Measurements from ENCODE around the gene SGCA.

The SGCA gene

DNA sequence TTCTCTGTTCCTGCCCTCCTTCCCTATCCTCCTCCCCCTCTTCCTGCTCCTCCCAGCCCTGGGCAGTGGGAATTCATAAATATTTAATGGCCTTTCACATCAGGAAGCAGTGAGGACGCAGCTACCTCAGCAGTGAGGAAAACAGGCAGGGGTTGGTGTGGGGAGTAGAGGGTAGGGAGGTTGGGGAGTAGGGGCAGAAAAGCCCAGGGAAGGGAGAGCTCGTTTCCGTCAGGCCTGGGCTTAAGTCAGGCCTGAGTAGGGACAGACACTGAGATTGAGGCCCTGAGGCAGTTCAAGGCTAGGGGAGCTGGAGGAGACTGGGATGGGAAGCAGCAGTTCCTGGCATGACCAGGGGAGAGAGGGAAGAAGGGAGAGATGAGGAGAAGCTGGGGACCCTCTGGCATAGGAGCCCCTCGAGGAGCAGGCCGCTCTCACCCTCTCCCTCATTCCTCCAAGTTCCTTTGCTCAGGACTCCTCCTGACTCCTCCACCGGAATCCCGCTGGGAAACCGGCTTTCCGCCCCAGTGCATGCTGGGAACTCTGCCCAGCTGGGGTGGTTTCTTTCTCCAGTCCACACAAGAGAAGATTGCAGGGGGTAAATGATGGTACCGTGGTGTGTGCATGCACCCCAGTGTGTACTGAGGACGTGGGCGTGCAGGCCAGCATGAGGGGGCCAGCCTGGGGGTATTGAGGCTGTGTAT, 42.0 kb upstream of the SGCA start:
- TF ChIP-seq, protein P1, sequence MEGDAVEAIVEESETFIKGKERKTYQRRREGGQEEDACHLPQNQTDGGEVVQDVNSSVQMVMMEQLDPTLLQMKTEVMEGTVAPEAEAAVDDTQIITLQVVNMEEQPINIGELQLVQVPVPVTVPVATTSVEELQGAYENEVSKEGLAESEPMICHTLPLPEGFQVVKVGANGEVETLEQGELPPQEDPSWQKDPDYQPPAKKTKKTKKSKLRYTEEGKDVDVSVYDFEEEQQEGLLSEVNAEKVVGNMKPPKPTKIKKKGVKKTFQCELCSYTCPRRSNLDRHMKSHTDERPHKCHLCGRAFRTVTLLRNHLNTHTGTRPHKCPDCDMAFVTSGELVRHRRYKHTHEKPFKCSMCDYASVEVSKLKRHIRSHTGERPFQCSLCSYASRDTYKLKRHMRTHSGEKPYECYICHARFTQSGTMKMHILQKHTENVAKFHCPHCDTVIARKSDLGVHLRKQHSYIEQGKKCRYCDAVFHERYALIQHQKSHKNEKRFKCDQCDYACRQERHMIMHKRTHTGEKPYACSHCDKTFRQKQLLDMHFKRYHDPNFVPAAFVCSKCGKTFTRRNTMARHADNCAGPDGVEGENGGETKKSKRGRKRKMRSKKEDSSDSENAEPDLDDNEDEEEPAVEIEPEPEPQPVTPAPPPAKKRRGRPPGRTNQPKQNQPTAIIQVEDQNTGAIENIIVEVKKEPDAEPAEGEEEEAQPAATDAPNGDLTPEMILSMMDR (IDR thresholded peaks at IDR 0.05; ENCODE audit: low read depth, low read length) = no peak
- no peak overlapping the region for H3K4me3 ChIP-seq (ENCODE audit: low read depth, low read length)

DNA sequence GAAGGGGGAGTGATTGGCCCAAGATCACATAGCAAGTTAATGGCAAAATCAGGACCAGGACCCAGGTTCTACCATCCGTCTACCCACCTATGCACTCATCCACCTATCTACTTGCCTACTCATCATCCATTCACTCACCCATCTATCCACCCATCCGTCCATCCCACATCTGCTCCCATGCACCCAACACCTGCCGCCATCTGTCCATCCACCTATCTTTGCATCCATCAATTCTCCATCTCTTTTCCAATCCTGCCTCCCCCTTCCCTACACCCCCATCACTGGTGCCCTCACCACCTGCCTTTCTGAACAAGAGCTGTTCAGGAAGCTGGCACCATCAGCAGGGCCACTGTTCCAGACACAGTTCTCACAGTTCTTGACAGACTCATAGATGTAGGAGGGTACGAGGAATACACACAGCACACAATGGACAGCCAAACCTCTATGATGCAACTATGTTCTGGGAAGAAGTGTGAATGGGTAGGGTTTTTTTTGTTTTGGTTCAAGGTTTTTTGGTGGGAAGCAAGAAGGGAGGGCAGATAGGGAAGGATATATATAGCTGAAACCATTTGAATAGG, 40.3 kb upstream of the SGCA start:
- TF ChIP-seq, protein P1 (IDR thresholded peaks at IDR 0.05; ENCODE audit: low read depth, low read length) = no peak

DNA sequence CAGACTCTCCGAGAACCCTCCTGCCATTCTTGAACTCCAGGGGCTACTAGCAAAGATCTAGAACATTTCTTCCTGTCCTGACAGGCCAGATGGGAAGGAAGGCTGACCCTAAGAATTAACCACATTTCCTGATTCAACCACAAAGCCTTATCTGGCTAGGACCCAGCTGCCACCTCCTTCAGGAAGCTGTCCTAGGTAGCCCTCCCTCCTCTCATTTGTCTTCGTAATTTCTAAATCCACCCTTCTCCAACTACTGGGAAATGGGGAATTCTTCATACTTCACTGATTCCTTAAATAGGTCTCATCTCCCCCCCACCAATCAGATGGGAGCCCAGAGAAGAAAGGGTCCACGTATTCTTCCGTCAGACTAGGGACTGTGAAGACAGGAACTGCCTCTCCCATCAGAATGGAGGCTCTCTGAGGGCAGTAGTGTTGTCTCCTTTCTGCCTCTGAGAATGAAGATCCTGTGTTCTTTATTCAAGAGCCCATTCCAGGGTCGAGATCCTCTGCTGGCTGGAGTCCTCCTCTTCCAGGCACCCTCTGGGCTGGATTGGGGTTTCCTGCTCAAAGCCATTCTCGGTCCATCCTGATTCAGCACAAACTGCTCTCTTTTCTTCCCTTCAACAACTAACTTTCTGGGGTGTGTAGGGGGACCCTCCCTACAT, 38.0 kb upstream of the SGCA start:
- TF ChIP-seq, protein P1 (IDR thresholded peaks at IDR 0.05; ENCODE audit: low read depth, low read length) = no peak
- no peak overlapping the region for H3K4me3 ChIP-seq (ENCODE audit: low read depth, low read length)

More for the DNA sequence above, 40.3 kb upstream of the SGCA start:
- no peak overlapping the region for H3K4me3 ChIP-seq (ENCODE audit: low read depth, low read length)

DNA sequence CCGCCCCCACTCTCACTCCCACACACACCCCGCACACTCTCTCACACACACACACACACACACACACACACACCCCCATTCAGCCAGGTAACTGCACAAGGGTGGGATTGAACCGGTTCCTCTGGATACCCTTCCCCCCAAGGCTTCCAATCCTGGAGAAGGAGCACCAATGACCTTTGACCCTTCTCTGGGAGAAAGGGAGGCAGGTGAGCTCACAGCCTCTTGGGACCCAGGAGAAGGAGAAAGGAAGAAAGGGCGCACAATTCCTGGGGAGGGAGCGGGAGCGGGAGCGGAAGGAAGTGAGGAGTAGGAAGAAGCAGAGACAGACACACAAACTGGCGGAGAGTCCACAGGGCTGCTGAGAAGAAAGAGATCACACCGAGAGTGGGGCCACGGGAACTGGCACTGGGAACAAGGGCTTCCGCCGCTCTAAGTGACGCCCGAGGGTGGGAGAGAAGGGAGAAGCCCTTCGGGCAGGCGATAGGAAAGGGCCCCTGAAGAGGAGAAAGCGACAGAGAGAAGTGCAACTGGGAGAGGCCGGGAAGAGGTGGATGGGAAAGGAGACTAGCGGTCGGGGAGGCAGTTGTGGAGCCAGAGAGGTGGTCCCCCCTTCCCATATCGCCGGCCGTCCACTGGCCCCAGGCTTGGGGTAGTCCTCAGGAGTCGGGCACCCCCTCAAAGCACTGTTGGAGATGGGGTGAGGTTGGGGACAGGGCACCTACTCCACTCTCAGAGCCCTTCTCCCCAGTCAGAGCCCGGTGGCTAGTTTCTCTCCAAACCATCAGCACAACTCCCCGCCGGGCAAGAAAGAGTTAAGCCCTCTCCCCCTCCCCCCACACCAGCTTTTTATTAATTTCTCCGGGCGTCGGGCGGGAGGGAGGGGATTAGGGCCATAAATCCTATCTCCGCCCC, 37.1 kb upstream of the SGCA start:
- TF ChIP-seq, protein P1 (IDR thresholded peaks at IDR 0.05; ENCODE audit: low read depth, low read length) = no peak
- H3K4me3 ChIP-seq (ENCODE audit: low read depth, low read length) = peak overlapping the region; percentile 63

DNA sequence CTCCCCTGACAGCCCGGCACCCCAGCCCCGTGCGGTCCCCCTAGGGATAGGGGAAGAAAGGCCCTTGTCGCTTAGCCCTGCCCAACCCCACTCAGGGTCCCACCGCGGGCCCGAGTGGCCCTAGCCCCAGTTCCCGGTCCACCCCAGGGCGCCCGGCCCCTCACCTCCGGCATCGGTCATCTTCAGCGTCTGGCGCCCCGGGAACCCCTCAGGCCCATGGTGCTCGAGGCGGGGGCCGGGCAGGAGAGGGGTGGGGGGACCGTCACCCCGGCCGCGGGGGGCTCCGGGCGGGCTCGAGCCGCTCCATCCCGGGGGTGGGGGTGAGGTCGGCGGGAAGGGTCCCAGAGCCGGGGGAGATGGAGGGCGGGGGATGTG, 36.5 kb upstream of the SGCA start:
- TF ChIP-seq, protein P1 (IDR thresholded peaks at IDR 0.05; ENCODE audit: low read depth, low read length) = no peak
- peak overlapping the region; percentile 63 for H3K4me3 ChIP-seq (ENCODE audit: low read depth, low read length)

DNA sequence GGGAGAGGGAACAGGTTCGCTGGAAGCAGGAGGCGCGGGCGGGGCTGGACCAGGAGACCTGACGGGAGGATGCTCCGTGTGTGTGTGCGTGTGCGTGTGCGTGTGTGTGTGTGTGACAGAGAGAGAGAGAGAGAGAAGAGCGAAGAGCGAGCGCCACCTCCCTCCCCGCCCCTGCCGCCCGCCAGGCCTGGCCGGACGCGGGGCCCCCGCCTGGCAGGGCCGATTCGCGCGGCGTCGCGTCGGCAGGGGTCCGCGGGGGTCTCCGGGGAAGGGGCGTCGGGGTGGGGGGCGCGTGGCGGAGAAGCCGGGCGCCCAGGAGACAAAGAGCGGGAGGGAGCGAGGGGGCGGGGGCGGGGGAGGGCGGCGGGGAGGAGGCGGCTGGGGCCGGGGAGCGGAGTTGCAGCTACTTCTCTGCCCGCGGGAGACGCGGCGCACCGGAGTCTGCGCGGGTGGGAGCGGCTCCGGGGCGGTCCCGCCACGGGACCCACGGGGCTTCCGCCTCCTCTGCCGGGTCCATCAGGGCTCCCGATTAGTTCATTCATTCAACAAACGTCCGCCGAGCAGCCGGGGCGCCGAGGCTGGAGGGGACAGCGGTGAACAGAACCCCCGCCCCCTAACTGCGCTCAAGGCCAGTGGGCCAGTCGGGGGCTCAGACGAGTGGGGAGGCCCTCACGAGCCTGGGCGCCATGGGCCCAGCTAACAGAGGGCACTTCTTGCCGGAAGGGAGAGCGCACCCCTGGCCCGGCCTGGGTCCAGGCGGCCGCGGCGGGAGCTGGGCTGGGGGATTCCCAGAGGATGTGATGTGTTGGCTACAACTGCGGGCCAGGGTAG, 35.9 kb upstream of the SGCA start, which contains the start of gene SAMD14:
Gene SAMD14 (minus strand): TSS at position 433 of the 831 bp plus-strand sequence. CDS start 5,201 bp downstream, outside the sequence.
- H3K4me3 ChIP-seq (ENCODE audit: low read depth, low read length) = peak within 1 kb of the TSS; percentile 63
- TF ChIP-seq, protein P1 (IDR thresholded peaks at IDR 0.05; ENCODE audit: low read depth, low read length) = no peak
